MCF 10A (cell line): ENCODE data around the gene SLC22A23. TPM values are rescaled to one million over a fixed set of nuclear protein-coding genes. Genes with fewer than 3 reads are reported as not detected.
A peak's percentile ranks its signal among the peaks of the same experiment; 100 is the strongest.

Source experiments
- BruUV-seq: library from RNA; stranded (reverse); fragments of 400-500 nt; replicated peaks from 2 replicates; lab custom pipeline; 2021; lab: Mats Ljungman, UMichigan
- CTCF ChIA-PET: fragments of 300-600 bp; sonication (Branson Sonifier 250); formaldehyde crosslinking; extraction: SDS; loops from one replicate; lab custom pipeline; 2021; ENCODE audit warnings: antibody characterized with exemption, inconsistent platforms; lab: Yijun Ruan, JAX
- POLR2A ChIA-PET: fragments of 300-600, 350-650 bp; sonication (Branson Sonifier 250); formaldehyde crosslinking; extraction: SDS; loops from one replicate; lab custom pipeline; 2020; ENCODE audit warnings: antibody characterized with exemption, inconsistent platforms; lab: Yijun Ruan, JAX
- DNase-seq: peaks from one replicate; pipeline ENCODE4 v3.0.0-alpha.2; 2018; ENCODE audit not compliant: unreplicated experiment
- H3K27ac Mint-ChIP-seq: one replicate; pipeline ENCODE4 v1.8.0; 2022; ENCODE audit warnings: mild to moderate bottlenecking, low read depth, mixed read lengths; ENCODE audit not compliant: unreplicated experiment
- H3K27me3 Mint-ChIP-seq: one replicate; pipeline ENCODE4 v1.8.0; 2022; ENCODE audit warnings: mixed read lengths; ENCODE audit not compliant: insufficient read depth, unreplicated experiment
- H3K36me3 Mint-ChIP-seq: one replicate; pipeline ENCODE4 v1.8.0; 2022; ENCODE audit warnings: mild to moderate bottlenecking, moderate library complexity, mixed read lengths; ENCODE audit not compliant: insufficient read depth, unreplicated experiment
- H3K4me1 Mint-ChIP-seq: one replicate; pipeline ENCODE4 v1.8.0; 2022; ENCODE audit warnings: mixed read lengths; ENCODE audit not compliant: insufficient read depth, unreplicated experiment
- H3K4me3 Mint-ChIP-seq: one replicate; pipeline ENCODE4 v1.8.0; 2022; ENCODE audit warnings: mild to moderate bottlenecking, moderate library complexity, mixed read lengths; ENCODE audit not compliant: unreplicated experiment
- H3K9me3 Mint-ChIP-seq: one replicate; pipeline ENCODE4 v1.8.0; 2022; ENCODE audit warnings: mixed read lengths; ENCODE audit not compliant: unreplicated experiment
- CTCF ChIP-seq: fragments of 200-600 bp; IDR thresholded peaks from one replicate; pipeline ENCODE4 v1.8.0; 2022; ENCODE audit warnings: antibody characterized with exemption, mild to moderate bottlenecking; ENCODE audit not compliant: unreplicated experiment
- intact Hi-C: fragments of 100-400 bp; cut with micrococcal nuclease; formaldehyde crosslinking; loops from 2 replicates; pipeline ENCODE4 v1.14.1; 2022
- total RNA-seq: library from RNA; stranded (reverse); gene quantifications from 2 replicates; pipeline ENCODE4 v1.2.3, GENCODE V29; 2022

Gene SLC22A23
- total RNA-seq, 1 experiment from 2014 or later, result 11.9 TPM

- no peaks in the 10 kb centered on the region for H3K27me3 Mint-ChIP-seq
- H3K4me1 Mint-ChIP-seq, result peaks cover 29% of the 10 kb centered on the region
- POLR2A ChIA-PET, result interaction anchor here (5.4 to 8.7 kb wide), 2 partner anchors 15 to 20 kb away, joined by 68 to 127 read pairs; no protein-coding TSS in a partner anchor
- DNase-seq, result no peak
- CTCF ChIA-PET, result no interaction called here
- TF ChIP-seq CTCF, result no peak
- intact Hi-C loops, result no loop called here
- no peaks in the 10 kb centered on the region for H3K9me3 Mint-ChIP-seq
- no peak overlapping the region for H3K4me3 Mint-ChIP-seq
- H3K36me3 Mint-ChIP-seq, result no peaks in the 10 kb centered on the region
- no peak overlapping the region for H3K27ac Mint-ChIP-seq
- no TSS peak for BruUV-seq
Measured at GRCh38 chr6:3504354-3504753, 47.5 kb upstream of the SLC22A23 start.

- intact Hi-C loops, result no loop called here
- CTCF ChIA-PET, result interaction anchor here (0.7 to 1.4 kb wide), 4 partner anchors 9 to 26 kb away, joined by 3 to 6 read pairs (median 3); no protein-coding TSS in a partner anchor
Measured at GRCh38 chr6:3501826-3502500, 45.1 kb upstream of the SLC22A23 start.

GRCh38 chr6:3500262-3501014 is 43.6 kb upstream of the SLC22A23 start:
- intact Hi-C loops, result no loop called here
- H3K9me3 Mint-ChIP-seq, result no peaks in the 10 kb centered on the region
- H3K27me3 Mint-ChIP-seq, result peaks cover 17% of the 10 kb centered on the region
- DNase-seq, result peak; percentile 89
- ChIA-PET CTCF (interaction anchor here (0.7 to 1.3 kb wide), 3 partner anchors 17 to 263 kb away, joined by 3 to 6 read pairs (median 5); no protein-coding TSS in a partner anchor), POLR2A (interaction anchor here (0.6 to 8.7 kb wide), 22 partner anchors 10 to 518 kb away, joined by 3 to 127 read pairs (median 6); partner anchors contain the start of gene SLC22A23)
- TF ChIP-seq CTCF, result no peak
- no TSS peak for BruUV-seq
- peaks cover 15% of the 10 kb centered on the region for H3K4me1 Mint-ChIP-seq
- H3K27ac Mint-ChIP-seq, result peak overlapping the region; percentile 74
- no peaks in the 10 kb centered on the region for H3K36me3 Mint-ChIP-seq
- peak overlapping the region; percentile 39 for H3K4me3 Mint-ChIP-seq

More at GRCh38 chr6:3501826-3502500, 45.1 kb upstream of the SLC22A23 start:
- Mint-ChIP-seq H3K27ac (no peak overlapping the region), H3K4me1 (peaks cover 25% of the 10 kb centered on the region), H3K27me3 (peaks cover 3% of the 10 kb centered on the region), H3K4me3 (no peak overlapping the region), H3K36me3 (no peaks in the 10 kb centered on the region), H3K9me3 (no peaks in the 10 kb centered on the region)
- POLR2A ChIA-PET, result interaction anchor here (0.7 to 8.7 kb wide), 17 partner anchors 9 to 517 kb away, joined by 3 to 127 read pairs (median 8); partner anchors contain the start of gene SLC22A23
- no peak for DNase-seq
- no peak for TF ChIP-seq CTCF
- no TSS peak for BruUV-seq

GRCh38 chr6:3499603-3500002 is 42.8 kb upstream of the SLC22A23 start:
- H3K36me3 Mint-ChIP-seq, result no peaks in the 10 kb centered on the region
- H3K9me3 Mint-ChIP-seq, result no peaks in the 10 kb centered on the region
- no peak overlapping the region for H3K4me3 Mint-ChIP-seq
- no peak overlapping the region for H3K27ac Mint-ChIP-seq
- peaks cover 17% of the 10 kb centered on the region for H3K27me3 Mint-ChIP-seq
- no TSS peak for BruUV-seq
- intact Hi-C loops, result no loop called here
- CTCF ChIA-PET, result no interaction called here
- POLR2A ChIA-PET, result interaction anchor here (2.9 to 8.7 kb wide), 4 partner anchors 16 to 28 kb away, joined by 14 to 127 read pairs (median 48); no protein-coding TSS in a partner anchor
- no peak for DNase-seq
- peaks cover 15% of the 10 kb centered on the region for H3K4me1 Mint-ChIP-seq
- no peak for TF ChIP-seq CTCF
